NOMO-1 (cell line): ENCODE results near the gene PTGDS.
"Not testable (repeated sequence)": the region's sequence is repeated elsewhere in the genome, so short reads cannot be mapped to it uniquely, and the experiment has no call there.

ENCODE experiments used
- DNase-seq, 2 experiments: peaks; one replicate each; lab custom pipeline; 2025; ENCODE audit not compliant: unreplicated experiment in 2 of 2; lab: John Stamatoyannopoulos, UW

PTGDS gene

DNA sequence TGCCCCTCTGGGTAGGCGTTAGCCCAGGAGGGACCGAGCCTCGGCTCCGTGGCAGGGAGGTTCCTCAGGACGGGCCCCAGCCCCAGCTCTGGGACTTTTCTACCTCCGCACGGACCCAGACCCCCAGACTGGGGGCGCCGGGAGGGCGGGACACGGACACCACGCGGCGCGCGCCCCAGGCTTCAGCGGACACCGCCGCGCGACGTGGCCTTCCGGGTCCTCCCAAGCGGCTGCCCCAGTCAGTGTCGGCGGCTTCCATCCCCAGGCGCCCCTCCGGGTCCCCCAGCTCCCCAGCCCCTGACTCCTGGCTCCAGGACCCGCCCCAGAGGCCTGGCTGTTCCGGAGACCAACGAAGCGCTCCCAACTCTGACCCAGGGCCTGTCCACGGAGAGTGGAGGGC lies 8.5 kb downstream of the PTGDS start:
- DNase-seq, result no peak

DNA sequence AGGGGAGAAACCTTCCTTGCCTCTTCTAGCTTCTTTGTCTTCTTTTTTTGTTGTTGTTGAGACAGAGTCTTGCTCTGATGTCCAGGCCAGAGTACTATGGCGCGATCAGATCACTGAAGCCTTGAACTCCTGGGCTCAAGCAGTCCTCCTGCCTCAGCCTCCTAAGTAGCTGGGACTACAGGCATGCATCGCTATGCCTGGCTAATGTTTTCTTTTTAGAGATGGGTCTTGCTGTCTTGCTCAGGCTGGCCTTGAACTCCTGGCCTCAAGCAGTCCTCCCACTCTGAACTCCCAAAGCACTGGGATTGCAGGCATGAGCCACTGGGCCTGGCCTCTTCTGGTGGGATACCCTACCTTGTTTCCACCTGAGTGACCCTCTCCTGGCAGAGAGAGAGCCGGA lies 11.6 kb downstream of the PTGDS start:
- DNase-seq, result no peak

DNA sequence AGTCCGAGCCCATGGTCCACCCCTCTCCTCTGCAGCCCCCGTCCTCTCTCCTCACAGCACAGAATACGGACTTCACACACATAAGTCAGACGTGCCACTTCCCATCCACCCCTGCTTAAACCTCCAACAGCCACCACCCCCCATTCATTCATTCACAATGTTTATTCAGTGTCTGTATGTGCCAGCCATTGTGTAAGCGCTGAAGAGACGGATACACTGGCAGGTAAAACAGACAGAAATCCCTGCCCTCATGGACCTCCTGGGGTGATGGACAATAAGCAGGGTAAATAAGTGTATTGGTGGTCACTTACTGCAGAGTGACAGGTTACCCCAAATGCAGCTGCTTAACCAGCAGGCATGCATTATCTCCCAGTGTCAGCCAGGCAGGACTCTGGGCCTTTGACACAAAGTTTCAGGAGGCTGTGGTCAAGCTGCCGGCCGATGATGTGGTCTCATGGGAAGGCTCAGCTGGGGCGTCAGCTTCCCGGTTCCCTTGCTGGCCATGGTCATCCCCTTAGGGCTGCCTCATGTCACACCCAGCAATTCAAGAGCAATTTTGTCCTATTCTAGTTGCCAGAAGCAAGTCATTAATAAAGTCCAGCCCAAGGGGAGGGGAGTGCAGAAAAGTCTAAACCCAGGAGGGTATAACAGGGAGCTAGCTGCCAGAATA lies 13.1 kb downstream of the PTGDS start:
- DNase-seq, result no peak

DNA sequence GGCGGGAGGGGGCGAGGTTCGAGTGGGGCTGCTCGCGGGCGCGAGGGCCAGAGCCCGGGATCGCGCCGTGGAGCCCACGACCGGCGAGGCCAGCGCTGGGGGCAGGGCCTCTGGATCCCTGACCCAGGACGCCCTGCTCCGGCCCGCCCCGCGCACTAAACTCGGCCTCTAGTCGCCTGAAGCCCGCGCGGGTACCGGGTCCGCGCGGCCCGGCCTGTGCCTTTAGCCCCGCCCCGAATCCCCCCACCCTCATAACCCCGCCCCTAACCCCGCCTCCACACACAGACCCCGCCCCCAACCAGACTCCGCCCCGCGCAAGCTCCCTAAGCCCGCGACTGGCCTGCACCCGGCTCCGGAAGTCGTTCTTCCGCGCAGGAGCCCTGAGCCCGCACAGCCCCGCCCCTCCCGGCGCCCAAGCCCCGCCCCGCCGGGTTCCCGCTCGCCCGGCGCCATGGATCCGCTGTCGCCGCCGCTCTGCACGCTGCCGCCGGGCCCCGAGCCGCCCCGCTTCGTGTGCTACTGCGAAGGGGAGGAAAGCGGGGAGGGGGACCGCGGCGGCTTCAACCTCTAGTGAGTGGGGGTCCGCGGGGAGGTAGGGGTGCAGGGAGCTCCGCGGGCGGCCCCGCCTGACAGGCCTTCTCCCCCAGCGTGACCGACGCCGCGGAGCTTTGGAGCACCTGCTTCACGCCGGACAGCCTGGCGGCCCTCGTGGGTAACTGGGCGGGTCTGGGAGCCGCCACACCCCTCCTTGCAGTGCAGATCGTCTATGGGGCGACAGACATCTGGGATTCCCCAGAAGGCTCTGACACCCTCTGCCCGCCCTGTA lies 14.9 kb downstream of the PTGDS start, which contains the start of gene PAXX:
PAXX (plus strand) TSS at position 430 of the 826 bp plus-strand sequence; CDS start at position 452, 22 bp downstream.
- DNase-seq, result peak; percentile 88 to 98

DNA sequence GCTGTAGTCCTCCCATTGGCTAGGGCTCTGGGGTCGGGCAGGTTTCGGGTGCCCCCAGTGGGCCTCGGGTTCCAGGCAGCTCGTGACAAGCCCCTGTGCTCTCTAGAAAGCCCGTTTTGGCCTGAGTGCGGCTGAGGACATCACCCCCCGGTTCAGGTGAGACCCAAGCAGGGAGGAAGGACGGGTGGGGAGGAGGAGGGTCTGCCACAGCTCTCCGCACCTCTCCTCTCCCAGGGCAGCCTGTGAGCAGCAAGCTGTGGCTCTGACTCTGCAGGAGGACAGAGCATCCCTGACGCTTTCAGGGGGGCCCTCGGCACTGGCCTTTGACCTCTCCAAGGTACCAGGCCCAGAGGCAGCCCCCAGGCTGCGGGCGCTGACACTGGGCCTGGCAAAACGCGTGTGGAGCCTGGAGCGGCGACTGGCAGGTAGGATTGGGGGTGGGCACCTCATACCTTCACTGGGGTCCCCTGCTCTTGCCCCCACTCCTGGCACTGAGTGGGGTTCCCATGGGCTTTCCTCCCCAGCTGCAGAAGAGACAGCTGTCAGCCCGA lies 15.6 kb downstream of the PTGDS start:
- DNase-seq, result no peak

DNA sequence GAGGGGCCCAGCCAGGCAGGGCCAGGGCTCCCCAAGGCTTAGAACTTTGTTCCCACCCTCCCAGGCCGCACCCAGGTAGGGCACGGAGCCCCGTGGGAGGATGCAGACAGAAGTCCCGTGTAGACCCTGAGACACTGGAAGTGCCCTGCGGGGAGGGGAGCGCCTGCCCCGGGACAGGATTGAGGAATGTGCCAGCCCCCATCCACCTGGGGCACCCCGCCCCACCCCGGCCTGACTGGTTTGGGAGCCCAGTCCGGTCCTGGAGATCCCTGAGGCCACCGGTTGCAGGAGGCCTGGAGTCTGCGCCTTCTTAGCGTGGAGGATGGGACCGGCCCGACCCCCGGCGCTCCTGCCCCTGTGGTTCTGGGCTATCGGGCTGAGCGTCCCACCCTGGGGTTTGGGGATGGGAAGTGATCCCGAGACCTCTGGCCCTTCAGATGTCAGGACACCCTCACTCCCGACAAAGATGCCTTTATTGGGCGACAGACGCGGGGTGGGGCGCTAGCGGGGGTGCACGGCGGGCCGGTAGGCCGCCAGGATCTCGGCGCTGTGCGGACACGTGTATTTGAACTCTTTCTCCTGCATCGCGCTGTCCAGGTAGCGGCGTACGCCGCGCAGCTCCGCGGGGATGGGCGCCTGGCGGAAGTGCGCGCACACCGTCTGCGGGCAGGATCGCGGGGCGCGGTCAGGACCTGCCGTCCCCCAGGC lies 17.0 kb downstream of the PTGDS start:
- no peak for DNase-seq

DNA sequence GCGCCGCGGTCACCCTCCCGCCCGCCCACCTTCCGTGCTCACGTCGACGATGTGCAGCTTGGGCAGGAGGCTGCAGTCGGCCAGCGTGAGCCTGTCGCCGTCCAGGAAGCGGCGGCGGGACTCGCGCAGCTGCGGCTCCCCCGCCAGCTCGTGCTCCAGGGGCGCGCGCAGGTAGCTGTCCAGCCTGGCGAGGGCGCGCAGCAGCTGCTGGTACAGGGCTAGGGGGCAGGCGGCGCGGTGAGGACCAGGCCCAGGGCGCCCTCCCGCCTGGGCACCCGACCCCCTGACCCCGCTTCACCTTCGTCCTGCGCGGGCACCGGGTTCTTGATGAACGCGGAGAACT lies 17.6 kb downstream of the PTGDS start:
- no peak for DNase-seq

DNA sequence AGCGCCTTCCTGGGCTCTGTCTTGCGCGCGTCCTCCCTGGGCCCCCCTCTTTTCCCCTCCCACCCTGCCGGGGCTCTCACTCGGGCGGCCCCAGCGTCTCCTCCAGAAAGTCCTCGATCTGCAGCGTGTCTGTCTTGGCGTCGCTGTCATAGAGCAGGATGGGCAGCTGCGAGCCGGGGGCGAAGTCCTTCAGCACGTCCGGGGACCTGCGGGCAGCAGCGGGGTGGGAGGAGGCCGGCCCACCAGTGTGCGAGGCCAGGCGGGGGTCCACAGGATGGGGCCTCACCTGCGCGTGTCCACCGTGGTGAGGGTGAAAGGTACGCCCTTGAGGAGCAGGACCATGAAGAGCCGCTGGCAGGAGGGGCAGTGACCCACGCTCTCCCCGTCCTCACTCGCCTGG lies 18.1 kb downstream of the PTGDS start:
- no peak for DNase-seq

DNA sequence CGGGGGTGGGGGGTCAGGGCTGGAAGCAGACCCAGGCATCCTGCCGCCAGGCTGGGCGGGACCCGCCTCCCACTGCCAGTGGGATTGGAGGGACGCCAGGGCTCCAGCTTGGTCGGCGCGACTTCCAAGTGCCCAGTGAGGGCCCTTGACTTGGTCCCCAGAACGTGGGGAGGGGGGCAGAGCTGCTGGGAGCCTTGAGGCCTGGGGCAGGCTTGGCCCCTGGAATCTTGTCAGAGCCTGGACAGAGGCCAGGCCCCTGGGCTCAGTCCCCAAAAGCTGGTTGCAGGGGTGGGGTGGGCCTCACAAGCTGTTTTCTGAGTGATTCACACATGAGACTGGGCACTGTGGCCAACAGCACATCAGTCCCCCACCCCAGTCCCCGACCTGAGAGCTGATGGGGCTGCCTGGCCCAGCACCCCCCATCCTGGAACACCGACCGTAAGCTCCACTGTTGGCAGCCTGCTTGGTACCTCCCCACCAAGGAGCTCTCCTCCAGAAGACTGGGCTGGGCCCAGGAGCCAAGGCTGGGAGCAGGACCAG lies 18.5 kb downstream of the PTGDS start:
- no peak for DNase-seq

DNA sequence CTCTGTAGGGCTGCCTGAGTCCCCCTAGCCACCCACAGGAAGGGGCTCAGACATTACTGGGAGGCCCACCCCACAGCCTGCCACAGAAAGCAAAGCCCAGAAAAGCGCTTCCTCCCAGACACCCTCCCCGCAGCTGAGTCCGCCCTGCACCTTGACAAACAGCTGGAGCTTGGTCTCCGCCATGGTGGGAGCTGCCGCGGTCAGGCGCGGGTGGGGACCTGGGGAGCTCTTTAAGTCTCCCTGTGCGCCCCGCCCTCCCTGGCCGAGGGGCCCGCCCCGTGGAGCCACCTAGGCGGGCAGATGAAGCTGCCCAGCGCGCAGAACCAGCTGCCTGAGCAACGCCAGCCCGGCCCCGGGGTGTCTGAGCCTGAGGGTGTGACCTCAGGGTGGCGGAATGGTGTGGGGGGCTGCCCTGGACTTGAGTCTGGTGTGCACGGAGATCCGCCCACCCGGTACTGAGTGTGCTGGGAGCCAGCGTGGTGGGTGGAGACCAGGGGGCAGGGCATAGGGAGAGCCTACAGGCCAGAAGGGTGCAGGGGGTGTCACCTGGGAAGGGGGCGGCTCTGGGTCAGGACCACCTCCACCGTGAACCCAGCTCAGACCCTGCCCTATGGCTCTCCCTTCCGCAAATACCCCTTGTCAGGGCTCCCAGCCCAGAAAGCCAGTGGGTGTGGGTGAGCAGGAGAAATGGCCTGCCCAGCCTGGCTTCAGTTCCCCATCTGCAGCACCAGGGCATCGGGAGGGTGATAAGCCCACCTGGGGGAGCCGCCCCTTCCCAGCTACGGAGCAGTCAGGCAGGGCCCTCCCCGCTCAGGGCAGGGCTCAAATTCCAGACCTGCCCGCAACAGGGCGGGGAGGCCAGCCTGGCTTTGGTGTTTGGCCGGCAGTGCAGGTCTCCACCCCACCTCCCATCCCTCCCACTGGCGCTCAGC lies 19.3 kb downstream of the PTGDS start, which contains the start of gene CLIC3:
CLIC3 (minus strand) TSS at position 208 of the 932 bp plus-strand sequence; CDS start at position 183, 25 bp downstream.
- no peak for DNase-seq

DNA sequence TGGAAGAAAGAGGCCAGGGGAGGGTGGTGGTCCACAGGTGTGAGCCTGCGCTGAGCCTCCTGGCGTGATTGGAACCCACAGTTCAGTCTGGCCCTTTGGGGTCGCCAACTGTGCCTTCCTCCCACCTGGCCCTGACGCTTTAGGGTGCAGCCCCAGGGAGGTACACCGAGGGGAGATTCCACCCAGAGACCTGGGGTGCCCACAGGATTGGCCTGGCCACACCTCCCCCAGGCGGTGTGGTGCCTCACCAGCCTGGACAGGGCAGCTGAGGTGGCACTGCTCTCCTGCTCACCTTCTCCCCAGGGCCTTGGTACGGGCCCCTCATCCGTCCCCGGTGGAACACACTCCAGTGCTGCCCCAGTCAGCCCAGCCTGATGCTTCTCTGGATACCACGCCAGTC lies 20.1 kb downstream of the PTGDS start:
- DNase-seq, result no peak

DNA sequence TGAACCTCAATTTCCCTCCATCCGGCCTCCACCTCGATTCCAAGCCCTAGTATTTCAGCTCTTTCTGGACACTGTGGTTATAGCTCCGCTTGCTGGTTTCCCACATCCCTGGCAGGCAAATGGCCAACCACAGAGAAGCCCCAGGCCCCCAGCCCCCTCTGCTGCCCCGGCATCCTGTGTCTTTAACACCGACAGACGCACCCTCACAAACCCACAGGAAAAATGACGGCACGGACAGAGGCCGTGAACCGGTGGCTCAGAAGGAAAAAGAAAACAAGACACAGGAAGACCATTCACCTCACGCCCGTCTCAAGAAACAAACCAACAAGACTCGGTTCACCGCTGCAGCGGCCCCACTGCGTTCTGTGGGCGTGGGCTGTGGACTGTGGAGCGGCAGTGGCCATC lies 20.5 kb downstream of the PTGDS start:
- DNase-seq, result no peak

DNA sequence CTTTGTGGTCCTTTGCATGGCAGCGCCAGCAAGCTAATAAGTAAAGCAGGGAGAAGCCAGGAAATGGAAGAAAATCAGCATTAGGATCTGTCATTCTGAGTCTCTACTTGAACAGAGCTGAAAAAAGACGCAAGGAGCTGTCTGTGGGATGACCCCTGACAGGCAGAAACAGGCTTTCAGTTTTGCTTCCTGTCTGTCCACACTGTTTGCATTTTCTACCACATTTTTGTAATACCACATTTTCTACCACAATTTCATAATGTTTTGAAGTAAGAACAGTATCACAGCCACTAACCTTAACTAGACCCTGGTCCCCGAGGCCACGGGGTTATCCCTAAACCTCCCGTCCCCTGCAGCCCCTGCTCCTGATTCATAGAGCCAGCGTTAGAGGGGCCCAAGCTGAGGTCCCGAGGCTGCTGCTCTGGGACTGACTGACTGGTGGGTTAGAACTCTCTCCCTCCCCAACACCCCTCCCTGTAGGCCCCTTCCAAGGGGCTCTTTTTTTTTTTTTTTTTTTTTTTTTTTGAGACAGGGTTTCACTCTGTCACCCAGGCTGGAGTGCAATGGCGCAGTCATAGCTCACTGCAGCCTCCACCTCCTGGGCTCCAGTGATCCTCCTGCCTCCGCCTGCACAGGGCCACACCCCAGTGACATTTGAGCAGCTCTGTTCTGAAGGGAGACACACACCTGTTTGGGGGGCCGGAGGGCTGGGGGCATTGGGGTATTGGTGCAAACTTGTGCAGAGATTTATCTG lies 23.1 kb downstream of the PTGDS start:
- DNase-seq, result peak; percentile 93 to 99

DNA sequence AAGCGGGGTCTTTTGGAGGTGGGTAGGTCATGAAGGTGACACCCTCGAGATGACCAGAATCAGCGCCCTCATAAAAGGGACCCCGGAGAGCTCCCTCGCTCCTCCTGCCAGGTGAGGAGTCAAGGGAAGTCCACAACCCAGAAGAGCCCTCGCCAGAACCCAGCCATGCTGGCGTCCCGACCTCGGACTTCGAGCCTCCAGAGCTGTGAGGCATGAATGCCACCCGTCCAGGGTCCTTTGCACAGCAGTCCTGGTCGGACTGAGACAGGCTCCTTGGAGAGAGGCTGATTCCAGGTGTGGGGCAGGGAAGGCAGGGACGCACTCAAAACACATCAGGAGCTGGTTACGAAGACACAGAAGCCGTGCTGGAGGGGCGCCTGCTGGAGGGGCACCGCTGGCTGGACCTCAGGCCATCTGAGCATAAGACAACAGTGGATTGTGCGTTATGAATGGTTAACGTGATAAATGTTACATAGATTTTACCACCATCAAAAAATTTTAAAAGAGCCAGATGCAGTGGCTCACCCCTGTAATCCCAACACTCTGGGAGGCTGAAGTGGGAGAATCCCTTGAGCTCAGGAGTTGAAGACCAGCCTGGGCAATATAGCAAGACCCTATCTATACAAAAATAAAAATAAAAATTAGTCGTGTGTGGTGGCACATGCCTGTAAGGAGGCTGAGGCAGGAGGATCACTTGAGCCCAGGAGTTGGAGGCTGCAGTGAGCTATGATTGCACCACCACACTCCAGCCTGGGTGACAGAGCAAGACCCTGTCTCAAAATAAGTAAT lies 24.7 kb downstream of the PTGDS start:
- DNase-seq, result no peak

DNA sequence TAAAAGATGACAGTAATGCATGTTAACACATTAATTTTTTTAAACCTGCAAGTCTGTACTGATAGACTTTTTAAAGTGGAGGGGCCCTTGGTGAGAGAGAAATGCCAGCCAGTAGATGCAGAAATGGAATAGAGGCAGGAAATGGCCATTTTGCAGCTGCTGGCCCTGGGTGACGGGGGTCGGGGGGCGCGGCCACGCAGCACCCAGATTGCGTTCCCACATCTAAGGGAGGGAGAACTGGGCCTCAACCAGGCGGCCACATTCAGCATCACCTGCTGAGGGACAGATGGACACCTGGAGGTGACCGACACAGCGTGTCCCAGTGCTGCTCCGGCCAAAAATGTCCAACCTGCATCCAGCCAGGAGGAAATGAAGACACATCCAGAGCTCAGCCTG lies 25.3 kb downstream of the PTGDS start:
- DNase-seq, result no peak

DNA sequence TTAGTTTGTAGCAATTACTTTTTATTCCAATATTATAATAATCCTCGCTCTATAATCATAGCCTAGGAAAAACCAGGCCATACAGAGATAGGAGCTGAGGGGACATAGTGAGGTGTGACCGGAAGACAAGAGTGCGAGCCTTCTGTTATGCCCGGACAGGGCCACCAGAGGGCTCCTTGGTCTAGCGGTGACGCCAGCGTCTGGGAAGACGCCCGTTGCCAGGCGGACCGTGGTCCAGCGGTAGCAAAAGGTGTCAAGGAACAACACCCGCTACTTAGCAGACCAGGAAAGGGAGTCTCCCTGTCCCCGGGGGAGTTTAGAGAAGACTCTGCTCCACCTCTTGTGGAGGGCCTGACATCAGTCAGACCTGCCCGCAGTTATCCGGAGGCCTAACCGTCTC lies 27.0 kb downstream of the PTGDS start:
- not testable (repeated sequence) for DNase-seq

DNA sequence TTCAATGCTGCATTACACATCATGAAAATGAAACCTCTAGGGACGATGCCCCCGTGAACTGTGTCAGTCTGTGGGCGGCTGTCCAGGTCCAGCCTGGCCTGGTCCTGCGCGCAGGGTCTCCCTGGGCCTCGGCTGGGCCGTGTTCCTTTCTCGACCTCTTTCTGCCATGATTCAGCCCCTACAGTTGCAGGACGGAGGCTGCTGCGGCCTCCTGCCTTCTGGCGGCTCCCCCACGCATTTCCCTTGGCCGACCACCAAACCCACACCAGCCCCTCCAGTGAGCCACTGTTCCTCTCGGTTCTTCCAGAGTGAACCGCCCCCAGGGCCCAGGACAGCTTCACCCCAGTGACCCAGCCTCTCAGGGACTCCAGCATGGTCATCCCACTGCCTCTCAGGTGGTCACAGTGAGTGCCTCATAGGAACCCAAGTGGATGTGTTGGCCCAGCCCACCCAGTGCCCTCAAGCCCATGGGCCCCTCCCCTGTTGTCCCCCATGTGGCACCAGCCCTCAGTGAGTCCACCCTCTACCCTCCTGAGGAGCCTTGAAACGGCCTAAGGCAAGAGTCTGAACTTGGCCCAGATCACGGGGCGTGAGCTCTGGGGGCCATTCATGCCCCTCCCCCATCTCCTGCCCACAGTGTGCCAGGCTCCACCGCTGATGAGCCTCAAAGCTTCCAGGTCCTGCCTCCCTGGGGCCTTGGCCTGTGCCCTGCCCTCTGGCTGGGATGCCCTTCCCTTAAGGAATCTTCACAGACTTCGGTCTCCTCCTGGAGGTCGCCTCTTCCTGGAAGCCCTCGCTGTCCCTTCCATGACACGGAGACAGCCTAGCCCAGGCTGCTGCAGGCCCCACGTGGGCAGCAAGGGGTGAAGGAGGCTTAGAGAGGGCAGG lies 29.1 kb downstream of the PTGDS start:
- DNase-seq, result no peak
